AG04449 (cell line): ENCODE measurements around the gene ZC3H7A.
"Not testable (repeated sequence)": the region's sequence is repeated elsewhere in the genome, so short reads cannot be mapped to it uniquely, and the experiment has no call there.

ENCODE experiments used
- CTCF ChIA-PET: fragments of 350-600 bp; formaldehyde crosslinking; extraction: SDS; loops from one replicate; lab custom pipeline; 2021; ENCODE audit warnings: antibody characterized with exemption; lab: Yijun Ruan, JAX
- POLR2A ChIA-PET: fragments of 400-600, 350-600 bp; formaldehyde crosslinking; extraction: SDS; loops from one replicate; lab custom pipeline; 2020; ENCODE audit warnings: antibody characterized with exemption, inconsistent platforms; lab: Yijun Ruan, JAX
- DNase-seq: peaks from one replicate; pipeline ENCODE4 v3.0.0-alpha.2; 2010; ENCODE audit warnings: low read depth, low spot score
- H3K4me3 ChIP-seq: 2 replicates; pipeline ENCODE4 v1.5.1; 2011; ENCODE audit warnings: low read depth, mild to moderate bottlenecking, control low read depth, low read length
- CTCF ChIP-seq: IDR thresholded peaks from one replicate; pipeline ENCODE4 v1.5.1; 2011; ENCODE audit warnings: mild to moderate bottlenecking, moderate library complexity, low read length, control low read depth, inconsistent platforms; ENCODE audit not compliant: insufficient read depth; ENCODE audit errors: missing control alignments

The ZC3H7A gene

GRCh38 chr16:11819798-11820197 is 22.7 kb upstream of the ZC3H7A start:
- no peak for DNase-seq
- CTCF ChIA-PET: no interaction called here
- POLR2A ChIA-PET: no interaction called here
- no peak overlapping the region for H3K4me3 ChIP-seq
- no peak for TF ChIP-seq CTCF

DNA sequence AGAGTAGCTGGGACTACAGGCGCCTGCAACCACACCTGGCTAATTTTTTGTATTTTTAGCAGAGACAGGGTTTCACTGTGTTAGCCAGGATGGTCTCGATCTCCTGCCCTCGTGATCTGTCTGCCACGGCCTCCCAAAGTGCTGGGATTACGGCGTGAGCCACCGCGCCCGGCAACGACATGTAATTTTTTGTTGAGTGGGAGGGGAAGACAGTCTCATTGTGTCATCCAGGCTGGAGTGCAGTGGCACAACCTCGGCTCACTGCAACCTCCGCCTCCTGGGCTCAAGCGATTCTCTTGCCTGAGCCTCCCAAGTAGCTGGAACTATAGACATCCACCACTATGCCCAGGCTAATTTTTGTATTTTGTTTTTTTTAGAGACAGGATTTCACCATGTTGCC is 21.9 kb upstream of the ZC3H7A start:
- DNase-seq, H3K4me3 ChIP-seq, CTCF ChIA-PET, POLR2A ChIA-PET: not testable (repeated sequence)

GRCh38 chr16:11816123-11816522 is 19.1 kb upstream of the ZC3H7A start:
- TF ChIP-seq CTCF: no peak
- CTCF ChIA-PET: interaction anchor here (0.8 to 4.2 kb wide), 3 partner anchors 12 to 252 kb away, joined by 3 to 28 read pairs (median 5); partner anchors contain the start of gene ZC3H7A
- POLR2A ChIA-PET: no interaction called here
- no peak for DNase-seq
- H3K4me3 ChIP-seq: no peak overlapping the region

- POLR2A ChIA-PET, DNase-seq, H3K4me3 ChIP-seq: not testable (repeated sequence)
- CTCF ChIA-PET: interaction anchor here (0.9 to 4.2 kb wide), 3 partner anchors 13 to 283 kb away, joined by 4 to 28 read pairs (median 5); partner anchors contain the start of gene ZC3H7A
Observed at GRCh38 chr16:11814800-11815199, 17.7 kb upstream of the ZC3H7A start.

GRCh38 chr16:11806721-11807120 is 9.7 kb upstream of the ZC3H7A start:
- CTCF ChIA-PET: interaction anchor here (1.2 kb wide), 1 partner anchor 10 kb away, joined by 16 read pairs; the partner anchor contains the start of gene ZC3H7A
- H3K4me3 ChIP-seq: no peak overlapping the region
- TF ChIP-seq CTCF: no peak
- peak; percentile 76 for DNase-seq
- POLR2A ChIA-PET: interaction anchor here (0.5 to 1.2 kb wide), 2 partner anchors 9 to 94 kb away, joined by 3 to 11 read pairs; partner anchors contain the start of gene ZC3H7A

DNA sequence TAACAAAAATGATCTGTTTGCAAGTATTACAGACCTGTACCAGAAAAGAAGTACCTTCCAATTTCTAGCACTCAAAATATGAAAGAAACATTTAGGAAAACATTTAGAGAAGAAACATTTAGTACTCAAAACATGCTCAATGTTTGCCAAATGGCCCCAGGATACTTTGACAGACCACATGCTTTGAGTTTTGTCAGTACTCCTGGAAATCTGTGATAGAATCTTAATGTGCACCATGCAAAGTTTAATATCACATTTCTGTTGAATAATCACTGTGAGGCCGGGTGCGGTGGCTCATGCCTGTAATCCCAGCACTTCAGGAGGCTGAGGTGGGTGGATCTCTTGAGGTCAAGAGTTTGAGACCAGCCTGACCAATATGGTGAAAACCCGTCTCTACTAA is 8.5 kb upstream of the ZC3H7A start:
- CTCF ChIA-PET: interaction anchor here (1.0 to 1.4 kb wide), 2 partner anchors 8 to 12 kb away, joined by 3 to 4 read pairs; partner anchors contain the start of gene ZC3H7A
- POLR2A ChIA-PET: no interaction called here
- H3K4me3 ChIP-seq: no peak overlapping the region
- no peak for DNase-seq
- no peak for TF ChIP-seq CTCF

GRCh38 chr16:11801481-11802021 is 4.5 kb upstream of the ZC3H7A start:
- no peak for TF ChIP-seq CTCF
- ChIA-PET POLR2A (no interaction called here), CTCF (no interaction called here)
- H3K4me3 ChIP-seq: no peak overlapping the region
- DNase-seq: no peak
